Fibroblast of lung (primary cell): ENCODE data around the gene COPZ2. TPM values are rescaled to one million over a fixed set of nuclear protein-coding genes. Genes with fewer than 3 reads are reported as not detected.

ENCODE experiments used
- DNase-seq, 2 donors: peaks; one replicate each; pipeline versions ENCODE4 v3.0.0 to v3.0.0-alpha.2; 2010; ENCODE audit warnings: low read depth in 2 of 2
- H2AFZ ChIP-seq: 2 replicates; pipeline ENCODE4 v1.5.1; 2012; ENCODE audit warnings: low read length, control low read depth, inconsistent platforms
- H3K27ac ChIP-seq: 2 replicates; pipeline ENCODE4 v1.5.1; 2011; ENCODE audit warnings: low read length, control low read depth; ENCODE audit not compliant: insufficient read depth
- H3K27me3 ChIP-seq: 2 replicates; pipeline ENCODE4 v1.5.1; 2011; ENCODE audit warnings: mild to moderate bottlenecking, low read length; ENCODE audit not compliant: control insufficient read depth, insufficient read depth
- H3K36me3 ChIP-seq: 2 replicates; pipeline ENCODE4 v1.5.1; 2011; ENCODE audit warnings: low read length; ENCODE audit not compliant: control insufficient read depth, insufficient read depth
- H3K4me1 ChIP-seq: 2 replicates; pipeline ENCODE4 v1.5.1; 2011; ENCODE audit warnings: low read length; ENCODE audit not compliant: control insufficient read depth, insufficient read depth; ENCODE audit errors: extremely low read depth
- H3K4me2 ChIP-seq: 2 replicates; pipeline ENCODE4 v1.5.1; 2011; ENCODE audit warnings: low read length, control low read depth; ENCODE audit not compliant: insufficient read depth; ENCODE audit errors: extremely low read depth
- H3K4me3 ChIP-seq, 4 experiments: fragments of 200-600 bp in 1 of 4; sonication (generic) in 1 of 4; replicated peaks in 1 of 4; 2 replicates each; pipeline ENCODE4 v1.5.1; 2011 to 2016; ENCODE audit warnings: low read length in 4 of 4, low read depth in 3 of 4, mild to moderate bottlenecking in 3 of 4, control low read depth in 2 of 4, inconsistent platforms in 1 of 4, mixed read lengths in 1 of 4; ENCODE audit not compliant: insufficient read depth in 1 of 4; ENCODE audit errors: control extremely low read depth in 1 of 4
- H3K79me2 ChIP-seq: 2 replicates; pipeline ENCODE4 v1.5.1; 2012; ENCODE audit warnings: mild to moderate bottlenecking, low read length, inconsistent platforms; ENCODE audit not compliant: control insufficient read depth, insufficient read depth
- H3K9ac ChIP-seq: 2 replicates; pipeline ENCODE4 v1.5.1; 2011; ENCODE audit warnings: mild to moderate bottlenecking, low read length, control low read depth; ENCODE audit not compliant: insufficient read depth
- H3K9me3 ChIP-seq: 2 replicates; pipeline ENCODE4 v1.5.1; 2012; ENCODE audit warnings: low read depth, low read length; ENCODE audit not compliant: control insufficient read depth, insufficient read depth
- H4K20me1 ChIP-seq: 2 replicates; pipeline ENCODE4 v1.5.1; 2011; ENCODE audit warnings: low read length; ENCODE audit not compliant: control insufficient read depth, insufficient read depth; ENCODE audit errors: extremely low read depth
- CTCF ChIP-seq, 2 donors: IDR thresholded peaks in 1 of 2; conservative IDR thresholded peaks in 1 of 2; 1 replicate in 1 of 2; 2 replicates in 1 of 2; pipeline ENCODE4 v1.5.1; 2011 to 2012; ENCODE audit warnings: low read length in 2 of 2, control low read depth in 1 of 2, inconsistent platforms in 1 of 2, low read depth in 1 of 2, mild to moderate bottlenecking in 1 of 2
- EZH2 ChIP-seq: IDR thresholded peaks from 2 replicates; pipeline ENCODE4 v1.5.1; 2012; ENCODE audit warnings: low read length, control low read depth, mild to moderate bottlenecking; ENCODE audit errors: missing control alignments
- polyA plus RNA-seq, 2 donors: library from polyadenylated mRNA; depleted of rRNA in 1 of 2; stranded (reverse) in 1 of 2; unstranded in 1 of 2; fragments of >200 nt; gene quantifications; 2 replicates each; pipeline ENCODE4 v1.2.1, GENCODE V29; 2011 to 2012; ENCODE audit warnings: missing spikeins in 1 of 2
- total RNA-seq: library from RNA; depleted of rRNA; stranded (reverse); fragments of >200 nt; gene quantifications from 2 replicates; pipeline ENCODE4 v1.2.1, GENCODE V29; 2014

Gene COPZ2
- total and polyA plus RNA-seq, 2 donors (not counting 1 experiment from before 2014, with no cell fraction given): 63.1 to 97.9 TPM

GRCh38 chr17:48025904-48026501 lies 11.6 kb downstream of the COPZ2 start:
- Histone ChIP-seq H3K4me1 (peaks cover 25% of the 10 kb centered on the region), H2AFZ (no peak overlapping the region), H3K9ac (no peak overlapping the region), H4K20me1 (no peaks in the 10 kb centered on the region), H3K9me3 (no peaks in the 10 kb centered on the region), H3K27me3 (no peaks in the 10 kb centered on the region), H3K27ac (peak overlapping the region; percentile 47), H3K36me3 (no peaks in the 10 kb centered on the region), H3K4me2 (peak overlapping the region; percentile 100), H3K79me2 (no peaks in the 10 kb centered on the region), H3K4me3 (peak overlapping the region; percentile 3 to 72 (median 60))
- DNase-seq: no peak
- TF ChIP-seq EZH2: no peak
- TF ChIP-seq CTCF (conservative IDR thresholded peaks at IDR 0.05 in 1 of 2, IDR thresholded peaks at IDR 0.05 in 1 of 2; ENCODE audit: low read depth in 1 of 2, low read length in 2 of 2): no peak

GRCh38 chr17:48025040-48025903 lies 12.3 kb downstream of the COPZ2 start:
- Histone ChIP-seq H3K9ac (no peak overlapping the region), H3K27ac (peak overlapping the region; percentile 63), H3K4me1 (peaks cover 23% of the 10 kb centered on the region), H2AFZ (peak overlapping the region; percentile 97), H3K79me2 (no peaks in the 10 kb centered on the region), H3K27me3 (no peaks in the 10 kb centered on the region), H3K4me3 (peak overlapping the region; percentile 57 to 73 (median 66)), H3K4me2 (peak overlapping the region; percentile 100), H4K20me1 (no peaks in the 10 kb centered on the region), H3K9me3 (no peaks in the 10 kb centered on the region), H3K36me3 (no peaks in the 10 kb centered on the region)
- peak; percentile 93 to 95 for DNase-seq
- TF ChIP-seq CTCF (conservative IDR thresholded peaks at IDR 0.05 in 1 of 2, IDR thresholded peaks at IDR 0.05 in 1 of 2; ENCODE audit: low read depth in 1 of 2, low read length in 2 of 2) (peak; percentile 55 to 69), EZH2 (no peak)
